Colonic mucosa (tissue), 4 donors: ENCODE measurements around the gene PLAC9. TPM values are rescaled to one million over a fixed set of nuclear protein-coding genes. Genes with fewer than 3 reads are reported as not detected.
"Not testable (repeated sequence)": the region's sequence is repeated elsewhere in the genome, so short reads cannot be mapped to it uniquely, and the experiment has no call there.

Source experiments
- DNase-seq: peaks from one replicate; pipeline ENCODE4 v3.0.0-alpha.2; 2020
- H3K27ac ChIP-seq: fragments of 200-600 bp; one replicate; pipeline ENCODE4 v1.8.0; 2021
- H3K27me3 ChIP-seq: fragments of 200-600 bp; one replicate; pipeline ENCODE4 v1.8.0; 2021
- H3K36me3 ChIP-seq: fragments of 200-600 bp; one replicate; pipeline ENCODE4 v1.8.0; 2021
- H3K4me1 ChIP-seq: fragments of 200-600 bp; one replicate; pipeline ENCODE4 v1.8.0; 2021; ENCODE audit warnings: mild to moderate bottlenecking
- H3K4me3 ChIP-seq: fragments of 200-600 bp; one replicate; pipeline ENCODE4 v1.8.0; 2021
- H3K9ac ChIP-seq, 2 donors: one replicate each; pipeline ENCODE4 v1.7.0; 2013; ENCODE audit warnings: control low read depth in 2 of 2, low read depth in 2 of 2, low read length in 2 of 2
- H3K9me3 ChIP-seq: fragments of 200-600 bp; one replicate; pipeline ENCODE4 v1.8.0; 2021
- intact Hi-C: fragments of 100-400 bp; cut with DNase I; formaldehyde crosslinking; loops from one replicate; pipeline ENCODE4 v1.14.1; 2022
- total RNA-seq, 2 donors: library from RNA; stranded (reverse); fragmentation: NEBNext Ultra II Directional in 1 of 2; extraction: Animal tissue kit (Norgen Biotek cat#: 25700) in 1 of 2; gene quantifications; one replicate each; pipeline ENCODE4 v1.2.1, GENCODE V29; 2021
- TF ChIP-seq, protein P1 (sequence below): fragments of 200-600 bp; IDR thresholded peaks from one replicate; pipeline ENCODE4 v1.8.0; 2022; ENCODE audit warnings: antibody characterized with exemption, mild to moderate bottlenecking
- donor health status: healthy.
- donor health status: DM: no; HTN: no; CAD: no.
- donor health status: DM: no; HTN: no; CAD: no.

Gene PLAC9, protein sequence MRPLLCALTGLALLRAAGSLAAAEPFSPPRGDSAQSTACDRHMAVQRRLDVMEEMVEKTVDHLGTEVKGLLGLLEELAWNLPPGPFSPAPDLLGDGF
- total RNA-seq, result 1 to 10 TPM; 3.9 to 6.0 TPM

DNA sequence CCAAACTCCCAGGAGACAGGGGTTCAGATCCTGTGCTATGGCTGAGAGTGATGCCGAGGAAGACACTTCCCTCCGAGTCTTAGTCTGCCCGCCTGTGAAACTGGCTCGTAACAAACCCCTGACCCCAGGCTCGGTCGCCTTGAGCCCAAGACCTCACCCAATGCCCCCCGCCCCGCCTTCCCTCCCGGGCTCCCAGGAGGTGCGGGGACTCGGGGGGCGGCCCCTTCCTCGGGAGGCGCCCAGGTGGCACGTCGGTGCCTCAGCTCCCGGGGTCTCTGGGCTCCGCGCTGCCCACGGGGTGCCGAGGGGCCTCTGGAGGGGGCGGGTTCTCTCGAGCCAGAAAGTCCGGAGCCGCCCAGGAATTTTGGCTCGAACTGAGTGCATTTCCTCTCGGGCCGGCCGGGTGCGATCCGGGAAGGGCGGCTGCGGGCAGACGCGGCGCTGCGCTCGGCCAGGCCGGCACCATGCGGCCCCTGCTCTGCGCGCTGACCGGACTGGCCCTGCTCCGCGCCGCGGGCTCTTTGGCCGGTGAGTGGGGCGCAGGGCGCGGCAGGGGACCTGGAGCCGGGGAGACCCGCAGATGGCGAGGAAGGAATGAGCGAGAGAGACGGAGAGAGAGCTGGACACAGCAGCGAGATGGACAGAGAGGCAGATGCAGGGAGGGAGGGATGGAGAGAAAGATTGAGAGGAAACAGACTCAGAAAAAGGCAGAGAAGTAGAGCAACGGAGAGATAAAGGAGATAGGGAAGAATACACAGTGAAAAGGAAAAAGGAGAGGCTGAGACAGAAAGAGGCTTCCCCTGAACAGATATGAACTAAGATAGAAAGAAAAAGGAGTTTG is at the start of gene PLAC9:
Gene PLAC9, plus strand, starts transcription at position 432 of the 841 bp plus-strand sequence. Its CDS starts 33 bp downstream, at position 465.
- Histone ChIP-seq H3K9ac (peak within 1 kb of the TSS; percentile 26), H3K27ac (no peak within 1 kb of the TSS), H3K9me3 (no peaks in the 10 kb centered on the region), H3K4me3 (peak within 1 kb of the TSS; percentile 19), H3K4me1 (no peaks in the 10 kb centered on the region), H3K36me3 (no peaks in the 10 kb centered on the region), H3K27me3 (peaks cover 19% of the 10 kb centered on the region)
- TF ChIP-seq, protein P1, sequence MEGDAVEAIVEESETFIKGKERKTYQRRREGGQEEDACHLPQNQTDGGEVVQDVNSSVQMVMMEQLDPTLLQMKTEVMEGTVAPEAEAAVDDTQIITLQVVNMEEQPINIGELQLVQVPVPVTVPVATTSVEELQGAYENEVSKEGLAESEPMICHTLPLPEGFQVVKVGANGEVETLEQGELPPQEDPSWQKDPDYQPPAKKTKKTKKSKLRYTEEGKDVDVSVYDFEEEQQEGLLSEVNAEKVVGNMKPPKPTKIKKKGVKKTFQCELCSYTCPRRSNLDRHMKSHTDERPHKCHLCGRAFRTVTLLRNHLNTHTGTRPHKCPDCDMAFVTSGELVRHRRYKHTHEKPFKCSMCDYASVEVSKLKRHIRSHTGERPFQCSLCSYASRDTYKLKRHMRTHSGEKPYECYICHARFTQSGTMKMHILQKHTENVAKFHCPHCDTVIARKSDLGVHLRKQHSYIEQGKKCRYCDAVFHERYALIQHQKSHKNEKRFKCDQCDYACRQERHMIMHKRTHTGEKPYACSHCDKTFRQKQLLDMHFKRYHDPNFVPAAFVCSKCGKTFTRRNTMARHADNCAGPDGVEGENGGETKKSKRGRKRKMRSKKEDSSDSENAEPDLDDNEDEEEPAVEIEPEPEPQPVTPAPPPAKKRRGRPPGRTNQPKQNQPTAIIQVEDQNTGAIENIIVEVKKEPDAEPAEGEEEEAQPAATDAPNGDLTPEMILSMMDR, result no peak
- no peak for DNase-seq
- intact Hi-C loops, result no loop called here

DNA sequence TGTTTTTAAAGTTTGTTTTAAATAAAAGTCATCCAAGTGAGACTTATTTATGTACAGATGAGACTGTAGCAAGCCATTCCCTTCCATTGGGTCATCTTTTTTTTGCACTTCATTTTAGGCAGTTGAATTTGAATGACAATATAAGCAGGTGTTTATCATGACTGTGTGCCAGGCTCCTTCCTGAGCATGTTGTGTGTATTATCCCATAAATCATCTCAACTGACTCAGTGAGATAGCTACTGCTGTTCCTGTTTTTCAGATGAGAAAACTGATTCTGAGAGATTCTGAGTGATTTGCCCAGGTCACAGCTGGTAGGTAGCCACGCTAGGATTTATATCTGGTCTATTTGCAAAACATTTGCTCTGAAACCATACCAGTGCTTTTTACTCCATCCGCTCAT is 42.4 kb upstream of the PLAC9 start:
- intact Hi-C loops, result no loop called here
- H3K4me3 ChIP-seq, result no peak overlapping the region

DNA sequence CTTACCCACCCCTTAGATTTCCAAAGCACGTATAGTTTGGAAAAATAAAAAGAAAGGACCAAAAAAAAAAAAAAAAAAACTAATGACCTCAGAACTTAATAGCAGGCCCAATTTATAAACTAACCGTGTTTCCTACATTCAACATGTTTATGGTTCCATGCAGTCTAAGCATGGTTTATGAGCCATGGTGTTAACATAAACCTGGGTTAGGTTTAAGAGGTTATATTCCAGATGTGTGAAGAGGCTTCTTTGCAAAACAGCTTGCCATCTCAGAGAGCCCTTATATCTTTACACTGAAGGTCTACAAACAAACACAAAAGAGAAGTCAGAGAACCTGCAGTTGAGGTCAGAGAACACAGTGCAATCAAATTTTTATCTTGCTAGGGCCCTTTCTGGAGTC is 38.3 kb upstream of the PLAC9 start:
- Histone ChIP-seq H3K4me1 (no peaks in the 10 kb centered on the region), H3K9me3 (no peaks in the 10 kb centered on the region), H3K27ac (no peak overlapping the region), H3K4me3 (no peak overlapping the region), H3K27me3 (no peaks in the 10 kb centered on the region), H3K9ac (no peak overlapping the region), H3K36me3 (no peaks in the 10 kb centered on the region)
- no peak for DNase-seq
- intact Hi-C loops, result no loop called here
- TF ChIP-seq, protein P1, result no peak

More for the DNA sequence above, 42.4 kb upstream of the PLAC9 start:
- no peak for DNase-seq
- no peaks in the 10 kb centered on the region for H3K27me3 ChIP-seq
- no peaks in the 10 kb centered on the region for H3K4me1 ChIP-seq
- TF ChIP-seq, protein P1, result no peak
- no peak overlapping the region for H3K27ac ChIP-seq
- no peaks in the 10 kb centered on the region for H3K36me3 ChIP-seq
- no peaks in the 10 kb centered on the region for H3K9me3 ChIP-seq
- H3K9ac ChIP-seq, result no peak overlapping the region

DNA sequence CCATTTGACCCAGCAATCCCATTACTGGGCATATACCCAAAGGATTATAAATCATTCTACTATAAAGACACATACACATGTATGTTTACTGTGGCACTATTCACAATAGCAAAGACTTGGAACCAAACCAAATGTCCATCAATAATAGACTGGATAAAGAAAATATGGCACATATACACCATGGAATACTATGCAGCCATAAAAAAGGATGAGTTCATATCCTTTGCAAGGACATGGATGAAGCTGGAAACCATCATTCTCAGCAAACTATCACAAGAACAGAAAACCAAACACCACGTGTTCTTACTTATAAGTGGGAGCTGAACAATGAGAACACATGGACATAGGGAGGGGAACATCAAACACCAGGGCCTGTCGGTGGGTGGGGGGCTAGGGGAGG is 34.3 kb upstream of the PLAC9 start:
- H3K4me1 ChIP-seq, H3K9me3 ChIP-seq, H3K9ac ChIP-seq, H3K4me3 ChIP-seq, DNase-seq, H3K27me3 ChIP-seq, H3K27ac ChIP-seq, intact Hi-C loops, H3K36me3 ChIP-seq: not testable (repeated sequence)

DNA sequence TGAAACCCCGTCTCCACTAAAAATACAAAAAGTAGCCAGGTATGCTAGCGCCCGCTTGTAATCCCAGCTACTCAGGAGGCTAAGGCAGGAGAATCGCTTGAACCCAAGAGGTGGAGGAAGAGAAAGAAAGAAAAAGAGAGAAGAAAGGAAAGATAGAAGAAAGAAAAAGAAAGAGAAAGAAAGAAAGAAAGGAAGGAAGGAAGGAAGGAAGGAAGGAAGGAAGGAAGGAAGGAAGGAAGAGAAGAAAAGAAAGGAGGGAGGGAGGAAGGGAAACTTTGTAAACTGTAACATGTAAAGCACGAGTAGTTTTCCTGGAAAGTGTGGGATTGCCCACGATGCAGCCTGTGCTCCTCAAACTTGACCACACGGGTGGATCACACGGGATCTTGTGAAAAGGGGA is 33.2 kb upstream of the PLAC9 start:
- DNase-seq, result not testable (repeated sequence)

DNA sequence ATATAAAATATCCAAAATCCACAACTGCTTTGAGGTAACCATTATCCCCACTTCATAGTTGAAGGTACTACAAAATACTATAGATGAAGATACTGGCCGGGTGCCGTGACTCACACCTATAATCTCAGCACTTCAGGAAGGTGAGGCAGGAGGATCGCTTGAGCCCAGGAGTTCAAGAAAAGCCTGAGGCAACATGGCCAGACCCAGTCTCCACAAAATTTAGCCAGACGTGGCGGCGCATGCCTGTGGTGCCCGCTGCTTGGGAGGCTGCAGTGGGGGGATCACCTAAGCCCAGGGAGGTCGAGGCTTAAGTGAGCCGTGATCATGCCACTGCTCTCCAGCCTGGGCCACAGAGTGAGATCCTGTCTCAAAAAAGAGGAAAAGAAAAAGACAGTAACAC is 32.4 kb upstream of the PLAC9 start:
- Histone ChIP-seq H3K4me1 (no peaks in the 10 kb centered on the region), H3K36me3 (no peaks in the 10 kb centered on the region), H3K27ac (no peak overlapping the region), H3K4me3 (no peak overlapping the region), H3K27me3 (no peaks in the 10 kb centered on the region), H3K9ac (no peak overlapping the region), H3K9me3 (no peaks in the 10 kb centered on the region)
- intact Hi-C loops, result no loop called here
- no peak for DNase-seq
- TF ChIP-seq, protein P1, result no peak

More for the DNA sequence above, 33.2 kb upstream of the PLAC9 start:
- H3K27ac ChIP-seq, H3K27me3 ChIP-seq, H3K36me3 ChIP-seq, H3K9ac ChIP-seq, H3K9me3 ChIP-seq, intact Hi-C loops, H3K4me1 ChIP-seq, H3K4me3 ChIP-seq: not testable (repeated sequence)
